DOHH2 (cell line): ENCODE data around the gene VPS45.

ENCODE experiments used
- H3F3A ChIP-seq: fragments of 200-600 bp; sonication (generic), shearing (Covaris generic); 2 replicates; pipeline ENCODE4 v1.6.0; 2016; ENCODE audit warnings: antibody characterized with exemption, mild to moderate bottlenecking; ENCODE audit not compliant: control insufficient read depth, insufficient read depth
- H3K27ac ChIP-seq: fragments of 200-600 bp; sonication (generic); 2 replicates; pipeline ENCODE4 v1.5.1; 2014; ENCODE audit warnings: low read depth, mild to moderate bottlenecking, low read length, moderate library complexity
- H3K27me3 ChIP-seq: fragments of 200-600 bp; sonication (generic); 2 replicates; pipeline ENCODE4 v1.6.1; 2014; ENCODE audit warnings: mild to moderate bottlenecking, low read length, mixed read lengths; ENCODE audit not compliant: control insufficient read depth
- H3K36me3 ChIP-seq: fragments of 200-600 bp; sonication (generic); 2 replicates; pipeline ENCODE4 v1.6.1; 2014; ENCODE audit warnings: mild to moderate bottlenecking, low read length, moderate library complexity, mixed read lengths; ENCODE audit not compliant: control insufficient read depth
- H3K4me1 ChIP-seq: fragments of 200-600 bp; sonication (generic); 2 replicates; pipeline ENCODE4 v1.6.1; 2014; ENCODE audit warnings: mild to moderate bottlenecking, low read length, mixed read lengths; ENCODE audit not compliant: control insufficient read depth
- H3K4me2 ChIP-seq: fragments of 200-600 bp; sonication (generic); 2 replicates; pipeline ENCODE4 v1.6.0; 2014; ENCODE audit warnings: mild to moderate bottlenecking, low read length, moderate library complexity
- H3K4me3 ChIP-seq: fragments of 200-600 bp; sonication (generic); 2 replicates; pipeline ENCODE4 v1.5.1; 2014; ENCODE audit warnings: mild to moderate bottlenecking, low read length, mixed read lengths
- H3K79me2 ChIP-seq: fragments of 200-600 bp; sonication (generic); 2 replicates; pipeline ENCODE4 v1.6.1; 2014; ENCODE audit warnings: mild to moderate bottlenecking, low read length, mixed read lengths; ENCODE audit not compliant: control insufficient read depth
- H3K9me2 ChIP-seq: fragments of 200-600 bp; sonication (generic); replicated peaks from 2 replicates; pipeline ENCODE4 v1.6.1; 2014; ENCODE audit warnings: mild to moderate bottlenecking, low read length, mixed read lengths; ENCODE audit not compliant: control insufficient read depth
- H3K9me3 ChIP-seq: fragments of 200-600 bp; sonication (generic); 2 replicates; pipeline ENCODE4 v1.6.1; 2014; ENCODE audit warnings: antibody characterized with exemption, low read length, mixed read lengths; ENCODE audit not compliant: control insufficient read depth, insufficient read depth
- H4K20me1 ChIP-seq: fragments of 200-600 bp; sonication (generic); 2 replicates; pipeline ENCODE4 v1.6.0; 2014; ENCODE audit warnings: low read depth, mild to moderate bottlenecking, antibody characterized with exemption, low read length, moderate library complexity; ENCODE audit not compliant: control insufficient read depth, insufficient read depth
- CTCF ChIP-seq: fragments of 200-600 bp; sonication (generic); IDR thresholded peaks from one replicate; pipeline ENCODE4 v1.5.1; 2014; ENCODE audit warnings: antibody characterized with exemption, mild to moderate bottlenecking, low read depth, low read length; ENCODE audit not compliant: poor library complexity, severe bottlenecking
- EZH2phosphoT487 ChIP-seq: fragments of 200-600 bp; sonication (generic); IDR thresholded peaks from 2 replicates; pipeline ENCODE4 v1.6.1; 2017; ENCODE audit warnings: borderline replicate concordance, mild to moderate bottlenecking, antibody characterized with exemption, low read length, moderate library complexity, mixed read lengths

Gene VPS45

GRCh38 chr1:150148837-150149270 is 81.3 kb downstream of the VPS45 start:
- Histone ChIP-seq H3K79me2 (peaks cover 53% of the 10 kb centered on the region), H3K27ac (peak overlapping the region; percentile 72), H3K9me3 (no peaks in the 10 kb centered on the region), H3K36me3 (peaks cover 34% of the 10 kb centered on the region), H3K4me3 (peak overlapping the region; percentile 88), H4K20me1 (no peaks in the 10 kb centered on the region), H3K9me2 (no peaks in the 10 kb centered on the region), H3K27me3 (no peaks in the 10 kb centered on the region), H3K4me2 (peak overlapping the region; percentile 81), H3F3A (peaks cover 26% of the 10 kb centered on the region), H3K4me1 (peaks cover 66% of the 10 kb centered on the region)
- TF ChIP-seq EZH2phosphoT487 = no peak
- no peak for TF ChIP-seq CTCF

- TF ChIP-seq CTCF (no peak), EZH2phosphoT487 (no peak)
- Histone ChIP-seq H3K4me1 (peaks cover 69% of the 10 kb centered on the region), H3K9me2 (no peaks in the 10 kb centered on the region), H3K27me3 (no peaks in the 10 kb centered on the region), H3K79me2 (peaks cover 59% of the 10 kb centered on the region), H4K20me1 (no peaks in the 10 kb centered on the region), H3K36me3 (peaks cover 41% of the 10 kb centered on the region), H3K27ac (peak within 1 kb of the TSS; percentile 97), H3K9me3 (no peaks in the 10 kb centered on the region), H3K4me3 (peak within 1 kb of the TSS; percentile 88), H3K4me2 (peak within 1 kb of the TSS; percentile 95), H3F3A (peaks cover 28% of the 10 kb centered on the region)
Measured at GRCh38 chr1:150149271-150150132, 81.9 kb downstream of the VPS45 start, which contains the start of gene PLEKHO1. TSS of gene PLEKHO1 (plus strand) at chr1:150149916. CDS start at chr1:150150258, 342 bp downstream.

- H3K79me2 ChIP-seq = peaks cover 66% of the 10 kb centered on the region
- peak overlapping the region; percentile 95 for H3K4me2 ChIP-seq
Measured at GRCh38 chr1:150150133-150151021, 82.8 kb downstream of the VPS45 start.

More at GRCh38 chr1:150150133-150151021, 82.8 kb downstream of the VPS45 start:
- Histone ChIP-seq H3K27me3 (no peaks in the 10 kb centered on the region), H3K9me2 (no peaks in the 10 kb centered on the region), H3K4me1 (peaks cover 71% of the 10 kb centered on the region), H3F3A (peaks cover 37% of the 10 kb centered on the region), H3K36me3 (peaks cover 49% of the 10 kb centered on the region), H3K27ac (peak overlapping the region; percentile 97), H3K4me3 (peak overlapping the region; percentile 88), H4K20me1 (no peaks in the 10 kb centered on the region), H3K9me3 (no peaks in the 10 kb centered on the region)
- TF ChIP-seq EZH2phosphoT487 = no peak
